ENCODE measurements around the gene EIF2AK3. TPM values are rescaled to one million over a fixed set of nuclear protein-coding genes. Genes with fewer than 3 reads are reported as not detected.

EIF2AK3 gene
- total RNA-seq, 1 donor, result 25.9 TPM

GRCh38 chr2:88568179-88568578 lies 59.1 kb downstream of the EIF2AK3 start:
- TF ChIP-seq CTCF (IDR thresholded peaks at IDR 0.05; ENCODE audit: insufficient read depth, low read depth, low read length), result no peak
- H3K4me3 ChIP-seq (ENCODE audit: low read depth, low read length), result no peak overlapping the region
- no peak for DNase-seq (ENCODE audit: low read depth)

GRCh38 chr2:88564402-88564801 lies 62.9 kb downstream of the EIF2AK3 start:
- no peak overlapping the region for H3K4me3 ChIP-seq (ENCODE audit: low read depth, low read length)
- no peak for TF ChIP-seq CTCF (IDR thresholded peaks at IDR 0.05; ENCODE audit: insufficient read depth, low read depth, low read length)
- no peak for DNase-seq (ENCODE audit: low read depth)

DNA sequence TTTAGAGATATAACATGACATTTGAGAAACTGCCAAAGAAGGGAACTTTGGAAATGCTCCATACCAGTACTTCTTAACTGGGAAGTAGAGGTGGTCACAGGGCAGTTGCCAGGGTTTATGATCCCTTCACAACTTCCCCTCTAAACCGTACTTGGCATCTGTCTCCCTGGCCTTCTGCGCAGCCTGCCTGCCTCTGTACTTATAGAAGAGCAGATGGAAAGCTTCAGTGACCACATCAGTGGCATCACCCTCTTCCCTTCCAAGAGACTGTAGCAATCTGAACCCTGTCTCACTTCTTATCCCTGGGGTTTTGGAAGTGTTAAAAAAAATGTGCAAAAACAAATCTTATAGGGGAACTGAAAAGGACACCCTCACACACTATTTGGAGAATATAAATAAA lies 64.1 kb downstream of the EIF2AK3 start:
- peak; percentile 34 for DNase-seq (ENCODE audit: low read depth)
- TF ChIP-seq CTCF (IDR thresholded peaks at IDR 0.05; ENCODE audit: insufficient read depth, low read depth, low read length), result no peak
- no peak overlapping the region for H3K4me3 ChIP-seq (ENCODE audit: low read depth, low read length)

DNA sequence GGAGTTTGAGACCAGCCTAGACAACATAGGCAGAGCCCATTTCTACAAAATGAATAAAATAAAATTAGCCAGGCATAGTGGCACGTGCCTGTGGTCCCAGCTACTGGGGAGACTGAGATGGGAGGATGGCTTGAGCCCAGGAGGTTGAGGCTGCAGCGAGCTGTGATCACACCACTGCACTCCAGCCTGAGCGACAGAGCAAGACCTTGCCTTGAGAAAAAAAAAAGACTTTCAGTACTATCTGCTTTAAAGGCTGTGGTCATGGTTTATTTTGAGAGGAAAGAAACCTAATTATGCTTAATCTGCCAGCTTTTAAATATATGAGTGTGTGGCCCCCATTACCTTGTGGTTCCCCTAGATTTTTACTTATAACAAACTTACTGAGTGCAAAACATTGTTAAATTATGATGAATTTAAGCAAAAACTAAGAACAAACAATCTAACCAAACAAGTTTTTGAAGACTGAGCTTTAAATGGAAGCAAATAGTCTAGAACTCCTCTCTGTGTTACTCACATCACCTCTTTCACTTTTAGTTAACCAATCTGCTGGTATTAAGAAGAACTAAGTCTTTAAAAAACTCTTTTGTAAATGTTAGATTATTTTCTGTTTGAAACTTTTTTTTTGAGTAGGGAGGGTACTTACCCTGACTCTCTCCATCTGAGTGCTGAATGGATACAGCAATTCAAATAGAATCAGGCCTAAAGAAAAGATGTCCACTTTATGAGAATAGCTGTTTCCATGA lies 65.4 kb downstream of the EIF2AK3 start:
- H3K4me3 ChIP-seq (ENCODE audit: low read depth, low read length), result no peak overlapping the region
- DNase-seq (ENCODE audit: low read depth), result no peak
- no peak for TF ChIP-seq CTCF (IDR thresholded peaks at IDR 0.05; ENCODE audit: insufficient read depth, low read depth, low read length)

- TF ChIP-seq CTCF (IDR thresholded peaks at IDR 0.05; ENCODE audit: insufficient read depth, low read depth, low read length), result no peak
- DNase-seq (ENCODE audit: low read depth), result no peak
- H3K4me3 ChIP-seq (ENCODE audit: low read depth, low read length), result no peak overlapping the region
Measured at GRCh38 chr2:88560619-88561307, 66.5 kb downstream of the EIF2AK3 start.

DNA sequence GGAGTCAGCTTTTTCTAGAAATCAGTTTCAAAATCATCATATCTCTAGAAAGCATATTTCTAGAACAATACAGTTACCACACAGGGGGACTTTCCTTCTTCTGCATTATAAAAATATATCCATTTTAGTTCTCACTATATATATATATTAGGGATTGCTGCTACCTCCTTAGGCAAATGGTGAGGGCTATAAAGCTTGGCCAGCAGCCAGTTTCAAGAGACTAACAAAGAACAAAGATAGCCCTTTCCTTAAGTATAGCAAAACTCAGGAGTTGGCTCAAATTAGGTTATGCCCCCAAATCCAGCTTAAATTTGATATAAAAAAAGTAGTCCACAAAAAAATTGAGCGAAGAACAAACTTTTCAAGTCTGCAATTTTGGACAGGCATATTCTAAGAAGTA lies 70.0 kb downstream of the EIF2AK3 start:
- H3K4me3 ChIP-seq (ENCODE audit: low read depth, low read length), result no peak overlapping the region
- TF ChIP-seq CTCF (IDR thresholded peaks at IDR 0.05; ENCODE audit: insufficient read depth, low read depth, low read length), result no peak
- no peak for DNase-seq (ENCODE audit: low read depth)

Measured in fibroblast of villous mesenchyme (primary cell).